Brain microvascular endothelial cell (primary cell): Measurements from ENCODE around the gene WDR90.

ENCODE experiments used
- DNase-seq: peaks from one replicate; pipeline ENCODE4 v3.0.0-alpha.2; 2020
- H3K27ac ChIP-seq: fragments of 250-450 bp; sonication (Bioruptor Pico); 2 replicates; pipeline ENCODE4 v1.5.1; 2020; ENCODE audit warnings: mild to moderate bottlenecking, moderate library complexity
- H3K27me3 ChIP-seq: fragments of 250-450 bp; sonication (Bioruptor Pico); replicated peaks from 2 replicates; pipeline ENCODE4 v1.5.1; 2020; ENCODE audit warnings: mild to moderate bottlenecking
- H3K36me3 ChIP-seq: fragments of 250-450 bp; sonication (Bioruptor Pico); replicated peaks from 2 replicates; pipeline ENCODE4 v1.5.1; 2020; ENCODE audit warnings: mild to moderate bottlenecking
- H3K4me3 ChIP-seq: 2 replicates; pipeline ENCODE4 v1.5.1; 2011; ENCODE audit warnings: low read depth, mild to moderate bottlenecking, control low read depth, low read length, moderate library complexity
- in situ Hi-C: cut with HindIII; loops from 2 replicates; pipeline ENCODE4 v1.10.0; 2017; ENCODE audit warnings: low sequenced_read_pairs, low pct_ligation_motif_present
- TF ChIP-seq, protein P1 (sequence below): IDR thresholded peaks from 2 replicates; pipeline ENCODE4 v1.5.1; 2011; ENCODE audit warnings: low read depth, mild to moderate bottlenecking, moderate library complexity, low read length, control low read depth, inconsistent platforms; ENCODE audit errors: missing control alignments

WDR90 gene

DNA sequence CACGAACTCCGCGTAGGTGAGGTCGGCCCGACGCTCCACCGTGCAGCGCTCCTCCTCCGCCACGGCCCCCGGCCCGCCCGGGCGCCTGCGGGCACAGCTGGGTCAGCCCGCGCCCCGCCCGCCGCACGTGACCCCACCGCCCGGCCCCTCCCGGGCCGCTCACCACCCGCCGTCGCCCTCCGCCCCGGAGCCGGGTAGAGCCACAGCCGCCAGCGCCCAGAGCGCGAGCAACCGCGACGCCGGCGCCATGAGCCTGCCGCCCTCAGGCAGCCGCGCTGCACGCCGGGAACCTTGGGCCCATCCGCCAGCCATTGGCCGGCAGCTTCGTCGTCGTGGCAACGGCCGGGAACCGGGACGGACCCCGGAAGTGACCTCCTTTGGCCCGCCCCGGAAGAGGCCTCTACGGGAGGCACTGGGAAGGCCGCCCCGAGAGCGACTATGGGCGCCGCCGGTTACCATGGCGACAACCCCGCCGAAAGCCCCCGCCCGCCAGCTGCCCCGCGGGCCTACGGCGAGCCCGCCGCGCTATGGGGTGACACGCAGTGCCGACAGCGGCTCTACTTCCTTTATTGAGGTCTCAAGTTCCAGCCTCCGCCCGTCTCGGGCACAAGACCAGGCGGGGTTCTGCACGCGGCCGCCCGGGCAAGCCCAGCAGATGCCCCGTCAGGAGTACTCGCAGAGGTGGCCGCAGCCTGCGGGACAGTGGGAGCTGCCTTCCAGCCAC lies 35.1 kb downstream of the WDR90 start, which contains the start of gene JMJD8:
TSS of gene JMJD8 (minus strand) at position 264 of the 724 bp plus-strand sequence. CDS start at position 249, 15 bp downstream.
- TF ChIP-seq, protein P1, sequence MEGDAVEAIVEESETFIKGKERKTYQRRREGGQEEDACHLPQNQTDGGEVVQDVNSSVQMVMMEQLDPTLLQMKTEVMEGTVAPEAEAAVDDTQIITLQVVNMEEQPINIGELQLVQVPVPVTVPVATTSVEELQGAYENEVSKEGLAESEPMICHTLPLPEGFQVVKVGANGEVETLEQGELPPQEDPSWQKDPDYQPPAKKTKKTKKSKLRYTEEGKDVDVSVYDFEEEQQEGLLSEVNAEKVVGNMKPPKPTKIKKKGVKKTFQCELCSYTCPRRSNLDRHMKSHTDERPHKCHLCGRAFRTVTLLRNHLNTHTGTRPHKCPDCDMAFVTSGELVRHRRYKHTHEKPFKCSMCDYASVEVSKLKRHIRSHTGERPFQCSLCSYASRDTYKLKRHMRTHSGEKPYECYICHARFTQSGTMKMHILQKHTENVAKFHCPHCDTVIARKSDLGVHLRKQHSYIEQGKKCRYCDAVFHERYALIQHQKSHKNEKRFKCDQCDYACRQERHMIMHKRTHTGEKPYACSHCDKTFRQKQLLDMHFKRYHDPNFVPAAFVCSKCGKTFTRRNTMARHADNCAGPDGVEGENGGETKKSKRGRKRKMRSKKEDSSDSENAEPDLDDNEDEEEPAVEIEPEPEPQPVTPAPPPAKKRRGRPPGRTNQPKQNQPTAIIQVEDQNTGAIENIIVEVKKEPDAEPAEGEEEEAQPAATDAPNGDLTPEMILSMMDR, result no peak
- in situ Hi-C loops, result no loop called here
- peak within 1 kb of the TSS; percentile 60 for H3K4me3 ChIP-seq
- peak within 1 kb of the TSS; percentile 24 for H3K27ac ChIP-seq
- peaks cover 25% of the 10 kb centered on the region for H3K36me3 ChIP-seq
- DNase-seq, result peak; percentile 89
- H3K27me3 ChIP-seq, result no peaks in the 10 kb centered on the region

DNA sequence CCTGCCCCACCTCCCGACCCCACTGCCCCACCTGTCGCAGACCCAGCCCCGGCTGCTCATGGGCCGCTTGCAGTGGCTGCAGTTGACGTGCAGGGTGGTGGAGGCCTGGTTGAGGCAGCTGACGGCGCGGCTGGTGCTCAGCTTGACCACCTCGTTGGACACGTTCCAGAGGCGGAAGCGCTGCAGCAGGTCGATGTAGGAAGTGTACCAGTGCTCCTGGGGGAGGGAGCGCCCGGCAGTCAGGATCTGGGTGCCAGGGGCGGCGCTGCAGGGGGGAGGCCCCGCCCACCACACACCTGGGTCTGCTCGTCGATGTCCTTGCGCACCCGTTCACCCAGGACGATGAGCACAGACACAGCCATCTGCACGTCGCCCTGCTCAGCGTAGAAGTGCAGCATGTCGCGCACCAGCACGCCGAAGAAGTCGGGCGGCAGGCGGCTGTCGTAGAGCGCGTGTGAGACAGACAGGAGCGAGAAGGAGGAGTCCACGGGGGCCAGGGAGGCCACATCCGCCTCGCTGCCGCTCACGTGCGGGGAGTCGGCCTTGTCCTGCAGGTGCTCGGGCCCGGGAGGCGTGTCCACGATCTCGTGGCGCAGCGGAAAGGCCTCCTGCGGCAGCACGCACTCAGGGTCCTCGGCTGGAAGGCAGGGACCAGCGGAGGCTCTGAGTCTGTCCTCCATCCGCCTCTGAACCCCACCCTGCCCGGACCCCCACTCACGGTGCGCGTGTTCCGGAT lies 36.0 kb downstream of the WDR90 start:
- no peak for DNase-seq
- H3K4me3 ChIP-seq, result no peak overlapping the region
- peaks cover 25% of the 10 kb centered on the region for H3K36me3 ChIP-seq
- H3K27me3 ChIP-seq, result no peaks in the 10 kb centered on the region
- TF ChIP-seq, protein P1, result no peak
- no peak overlapping the region for H3K27ac ChIP-seq
- in situ Hi-C loops, result no loop called here

DNA sequence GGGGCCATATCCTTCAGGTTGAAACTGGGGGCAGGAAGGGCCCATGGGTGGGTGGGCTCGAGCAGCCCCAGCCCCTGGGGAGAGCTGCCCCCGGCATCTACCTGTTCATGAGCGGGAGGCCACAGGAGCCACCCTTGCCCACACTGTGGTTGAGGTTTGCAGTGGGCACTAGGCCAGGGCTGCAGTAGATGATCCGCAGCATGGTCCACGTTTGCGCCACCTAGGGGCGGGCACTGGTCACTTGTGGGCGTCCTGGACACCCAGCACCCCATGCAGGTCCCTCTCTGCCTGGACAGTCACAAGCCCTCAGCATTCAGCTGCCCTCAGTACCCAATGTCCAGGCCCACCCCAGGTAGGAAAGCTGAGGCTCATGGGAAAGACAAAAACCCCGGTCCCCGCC lies 36.8 kb downstream of the WDR90 start:
- no peaks in the 10 kb centered on the region for H3K27me3 ChIP-seq
- TF ChIP-seq, protein P1, result peak; percentile 61
- no peak overlapping the region for H3K4me3 ChIP-seq
- in situ Hi-C loops, result no loop called here
- no peak overlapping the region for H3K27ac ChIP-seq
- no peak for DNase-seq
- peaks cover 25% of the 10 kb centered on the region for H3K36me3 ChIP-seq

DNA sequence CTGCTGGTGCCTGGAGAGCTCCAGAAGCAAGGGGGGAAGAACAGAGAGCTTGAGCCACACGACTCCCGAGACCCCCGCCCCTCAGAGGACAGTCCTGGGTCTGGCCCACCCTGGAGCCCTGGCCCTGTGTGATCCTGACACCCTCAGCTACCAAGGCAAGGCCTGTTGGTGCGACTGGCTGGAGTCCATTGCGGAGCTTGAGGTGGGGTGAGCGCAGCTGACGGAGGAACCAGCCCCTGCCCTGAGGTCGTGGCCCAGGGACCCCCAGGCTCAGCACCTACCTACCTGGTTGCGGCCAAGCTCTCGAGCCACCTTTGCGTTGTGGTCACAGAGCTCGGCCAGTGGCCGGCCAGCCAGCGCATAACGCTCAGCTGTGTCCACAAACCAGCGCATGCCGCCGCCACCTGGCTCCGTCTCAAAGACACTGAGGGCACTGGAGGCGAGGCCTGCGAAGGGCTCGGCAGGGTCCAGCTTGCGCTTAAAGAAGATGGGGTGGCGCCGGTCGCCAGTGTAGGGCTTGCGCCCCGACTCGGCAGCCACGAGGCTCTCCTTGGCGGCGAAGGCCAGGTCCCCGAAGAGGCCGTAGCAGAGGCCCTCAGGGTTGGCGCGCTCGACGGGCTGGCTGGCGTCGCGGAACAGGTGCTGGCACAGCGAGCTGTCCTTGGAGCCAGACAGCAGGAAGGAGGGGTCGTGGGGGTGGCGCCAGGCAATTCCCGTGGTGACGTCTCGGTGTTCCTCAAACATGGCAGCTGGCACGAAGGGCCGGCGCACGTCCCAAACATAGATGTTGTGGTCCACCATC lies 37.5 kb downstream of the WDR90 start:
- no peak overlapping the region for H3K4me3 ChIP-seq
- TF ChIP-seq, protein P1, result no peak
- H3K36me3 ChIP-seq, result peaks cover 23% of the 10 kb centered on the region
- no peaks in the 10 kb centered on the region for H3K27me3 ChIP-seq
- no peak overlapping the region for H3K27ac ChIP-seq
- no peak for DNase-seq
- in situ Hi-C loops, result no loop called here

DNA sequence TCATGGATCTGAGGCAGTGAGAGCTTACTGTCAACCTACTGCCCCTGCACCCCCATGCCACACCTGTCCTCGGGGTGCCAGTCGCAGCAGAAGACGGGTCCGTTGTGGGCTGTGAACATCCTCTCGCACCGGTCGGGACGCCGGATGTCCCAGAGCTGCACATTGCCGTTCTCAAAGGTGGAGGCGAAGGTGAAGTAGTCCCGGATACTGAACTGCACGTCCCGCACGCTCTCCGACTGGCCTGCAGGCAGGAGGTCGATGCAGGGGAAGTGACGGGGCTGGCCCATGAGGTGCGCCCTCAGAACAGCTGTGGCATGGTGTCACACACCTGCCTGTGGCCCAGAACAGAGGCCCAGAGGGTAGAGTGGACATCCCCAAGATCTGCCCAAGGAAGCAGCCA lies 38.3 kb downstream of the WDR90 start:
- H3K4me3 ChIP-seq, result no peak overlapping the region
- H3K27ac ChIP-seq, result no peak overlapping the region
- H3K36me3 ChIP-seq, result peaks cover 15% of the 10 kb centered on the region
- DNase-seq, result no peak
- TF ChIP-seq, protein P1, result no peak
- in situ Hi-C loops, result no loop called here
- H3K27me3 ChIP-seq, result no peaks in the 10 kb centered on the region
